Stomach (tissue), 4 donors: ENCODE results near the gene MALRD1.

Source experiments
- CTCF ChIP-seq, 7 experiments: fragments of 450-650 bp in 4 of 7; fragments of 200-600 bp in 3 of 7; sonication (generic) in 3 of 7; IDR thresholded peaks; one replicate each; pipeline ENCODE4 v1.5.1; 2016 to 2019; ENCODE audit warnings: antibody characterized with exemption in 7 of 7, control low read depth in 2 of 7, mild to moderate bottlenecking in 1 of 7
- EP300 ChIP-seq: sonication (generic); formaldehyde crosslinking; IDR thresholded peaks from one replicate; pipeline ENCODE4 v1.6.1; 2017; ENCODE audit warnings: antibody characterized with exemption
- POLR2A ChIP-seq, 4 donors: fragments of 450-650 bp; IDR thresholded peaks; one replicate each; pipeline ENCODE4 v1.6.1; 2016; ENCODE audit warnings: antibody characterized with exemption in 4 of 4, control low read depth in 2 of 4, mild to moderate bottlenecking in 1 of 4, moderate library complexity in 1 of 4
- POLR2AphosphoS5 ChIP-seq, 3 donors: sonication (generic); formaldehyde crosslinking; IDR thresholded peaks; one replicate each; pipeline ENCODE4 v1.6.1; 2016; ENCODE audit warnings: antibody characterized with exemption in 3 of 3

DNA sequence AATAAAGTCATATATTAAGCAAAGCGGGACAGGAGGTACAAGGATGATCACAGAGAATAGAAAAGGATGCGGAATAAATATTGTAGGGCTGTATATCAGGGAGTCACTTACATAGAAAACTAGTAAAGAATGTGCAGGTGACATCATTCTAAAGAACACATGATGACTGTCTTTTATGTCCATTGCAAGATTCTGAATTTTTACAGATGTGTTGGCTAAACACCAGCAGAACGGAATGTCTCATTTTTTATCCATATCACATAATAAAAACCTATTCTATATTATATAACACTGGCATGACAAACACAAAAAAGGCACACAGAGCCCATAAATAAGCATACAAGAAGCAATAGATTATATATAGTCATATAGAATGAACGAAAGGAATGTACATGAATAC, 448.4 kb downstream of the MALRD1 start:
- TF ChIP-seq CTCF (IDR thresholded peaks at IDR 0.05) (no peak), POLR2A (IDR thresholded peaks at IDR 0.05) (no peak), POLR2AphosphoS5 (IDR thresholded peaks at IDR 0.05) (no peak), EP300 (no peak)
